Astrocyte (in vitro differentiated cells and primary cell): ENCODE results near the gene SMLR1. TPM values are rescaled to one million over a fixed set of nuclear protein-coding genes. Genes with fewer than 3 reads are reported as not detected.

Experiments used
- DNase-seq: peaks from one replicate; pipeline ENCODE4 v3.0.0-alpha.2; 2010; ENCODE audit warnings: low read depth
- FAIRE-seq: peaks from 2 replicates; lab custom pipeline; 2011; peaks lifted over from hg19 to GRCh38; lab: Jason Lieb, UNC
- H2AFZ ChIP-seq: 2 replicates; pipeline ENCODE4 v1.6.0; 2012; ENCODE audit warnings: low read depth, low read length, inconsistent platforms
- H3K27ac ChIP-seq: 2 replicates; pipeline ENCODE4 v1.5.1; 2011; ENCODE audit warnings: low read depth, low read length, inconsistent platforms
- H3K27me3 ChIP-seq: 2 replicates; pipeline ENCODE4 v1.6.0; 2011; ENCODE audit warnings: low read length, inconsistent platforms; ENCODE audit not compliant: insufficient read depth
- H3K36me3 ChIP-seq: 2 replicates; pipeline ENCODE4 v1.5.1; 2011; ENCODE audit warnings: low read length, inconsistent platforms; ENCODE audit not compliant: insufficient read depth
- H3K4me1 ChIP-seq: 2 replicates; pipeline ENCODE4 v1.5.1; 2011; ENCODE audit warnings: low read length, inconsistent platforms; ENCODE audit not compliant: insufficient read depth
- H3K4me2 ChIP-seq: 2 replicates; pipeline ENCODE4 v1.6.0; 2012; ENCODE audit warnings: low read length, inconsistent platforms
- H3K4me3 ChIP-seq: 2 replicates; pipeline ENCODE4 v1.5.1; 2011; ENCODE audit warnings: low read depth, mild to moderate bottlenecking, low read length, inconsistent platforms; ENCODE audit not compliant: insufficient read depth
- H3K79me2 ChIP-seq: 2 replicates; pipeline ENCODE4 v1.6.0; 2012; ENCODE audit warnings: mild to moderate bottlenecking, low read length, inconsistent platforms; ENCODE audit not compliant: insufficient read depth
- H3K9ac ChIP-seq: 2 replicates; pipeline ENCODE4 v1.6.0; 2012; ENCODE audit warnings: mild to moderate bottlenecking, low read length, inconsistent platforms
- H3K9me3 ChIP-seq: 2 replicates; pipeline ENCODE4 v1.5.1; 2012; ENCODE audit warnings: low read depth, mild to moderate bottlenecking, low read length, inconsistent platforms; ENCODE audit not compliant: insufficient read depth
- H4K20me1 ChIP-seq: 2 replicates; pipeline ENCODE4 v1.6.0; 2012; ENCODE audit warnings: low read length, inconsistent platforms; ENCODE audit not compliant: insufficient read depth
- H3K27ac Mint-ChIP-seq: one replicate; pipeline ENCODE4 v1.8.0; 2021; ENCODE audit warnings: mild to moderate bottlenecking, mixed read lengths; ENCODE audit not compliant: unreplicated experiment
- H3K27me3 Mint-ChIP-seq: one replicate; pipeline ENCODE4 v1.8.0; 2021; ENCODE audit warnings: low read depth, mixed read lengths; ENCODE audit not compliant: unreplicated experiment
- H3K36me3 Mint-ChIP-seq: one replicate; pipeline ENCODE4 v1.8.0; 2021; ENCODE audit warnings: low read depth, mixed read lengths; ENCODE audit not compliant: unreplicated experiment
- H3K4me1 Mint-ChIP-seq: one replicate; pipeline ENCODE4 v1.8.0; 2021; ENCODE audit warnings: low read depth, mixed read lengths; ENCODE audit not compliant: unreplicated experiment
- H3K4me3 Mint-ChIP-seq: one replicate; pipeline ENCODE4 v1.8.0; 2021; ENCODE audit warnings: mild to moderate bottlenecking, moderate library complexity, mixed read lengths; ENCODE audit not compliant: unreplicated experiment
- H3K9me3 Mint-ChIP-seq: one replicate; pipeline ENCODE4 v1.8.0; 2021; ENCODE audit warnings: mild to moderate bottlenecking, mixed read lengths; ENCODE audit not compliant: unreplicated experiment
- CTCF ChIP-seq: IDR thresholded peaks from 2 replicates; pipeline ENCODE4 v1.5.1; 2011; ENCODE audit warnings: low read depth, mild to moderate bottlenecking, inconsistent platforms, low read length, moderate library complexity; ENCODE audit not compliant: insufficient read depth
- EZH2 ChIP-seq: IDR thresholded peaks from 2 replicates; pipeline ENCODE4 v1.6.1; 2012; ENCODE audit warnings: mild to moderate bottlenecking, low read length, inconsistent platforms; ENCODE audit not compliant: insufficient read depth
- total RNA-seq: library from RNA; stranded (reverse); gene quantifications from 2 replicates; pipeline ENCODE4 v1.2.1, GENCODE V29; 2021

SMLR1 gene
- total RNA-seq, 1 donor from 2014 or later: not detected

GRCh38 chr6:130837067-130837466 is 9.9 kb downstream of the SMLR1 start:
- no peak for DNase-seq
- no peak overlapping the region for H3K27ac Mint-ChIP-seq
- no peaks in the 10 kb centered on the region for H3K27me3 ChIP-seq
- H3K4me1 Mint-ChIP-seq: peaks cover 3% of the 10 kb centered on the region
- no peaks in the 10 kb centered on the region for H3K36me3 ChIP-seq
- H4K20me1 ChIP-seq: no peaks in the 10 kb centered on the region
- FAIRE-seq: no peak
- no peaks in the 10 kb centered on the region for H3K27me3 Mint-ChIP-seq
- no peaks in the 10 kb centered on the region for H3K79me2 ChIP-seq
- no peak overlapping the region for H2AFZ ChIP-seq
- no peak overlapping the region for H3K27ac ChIP-seq
- H3K4me3 Mint-ChIP-seq: no peak overlapping the region
- no peaks in the 10 kb centered on the region for H3K9me3 Mint-ChIP-seq
- no peaks in the 10 kb centered on the region for H3K4me1 ChIP-seq
- no peak overlapping the region for H3K9ac ChIP-seq
- TF ChIP-seq CTCF: no peak
- peaks cover 3% of the 10 kb centered on the region for H3K36me3 Mint-ChIP-seq
- no peaks in the 10 kb centered on the region for H3K9me3 ChIP-seq
- no peak overlapping the region for H3K4me2 ChIP-seq
- no peak overlapping the region for H3K4me3 ChIP-seq

GRCh38 chr6:130838250-130838860 is 11.1 kb downstream of the SMLR1 start:
- DNase-seq (no peak), FAIRE-seq (no peak)
- no peak overlapping the region for H3K9ac ChIP-seq
- Mint-ChIP-seq H3K36me3 (peaks cover 3% of the 10 kb centered on the region), H3K27me3 (no peaks in the 10 kb centered on the region), H3K4me3 (no peak overlapping the region), H3K9me3 (no peaks in the 10 kb centered on the region), H3K4me1 (peaks cover 3% of the 10 kb centered on the region), H3K27ac (no peak overlapping the region)
- H3K4me1 ChIP-seq: no peaks in the 10 kb centered on the region
- no peak overlapping the region for H2AFZ ChIP-seq
- H3K9me3 ChIP-seq: no peaks in the 10 kb centered on the region
- no peak overlapping the region for H3K27ac ChIP-seq
- H3K27me3 ChIP-seq: no peaks in the 10 kb centered on the region
- H3K4me2 ChIP-seq: no peak overlapping the region
- H3K79me2 ChIP-seq: no peaks in the 10 kb centered on the region
- no peaks in the 10 kb centered on the region for H3K36me3 ChIP-seq
- H3K4me3 ChIP-seq: no peak overlapping the region
- TF ChIP-seq EZH2 (no peak), CTCF (no peak)
- no peaks in the 10 kb centered on the region for H4K20me1 ChIP-seq

GRCh38 chr6:130838951-130839350 is 11.7 kb downstream of the SMLR1 start:
- Mint-ChIP-seq H3K4me3 (no peak overlapping the region), H3K36me3 (peaks cover 3% of the 10 kb centered on the region), H3K9me3 (no peaks in the 10 kb centered on the region), H3K4me1 (peaks cover 3% of the 10 kb centered on the region), H3K27ac (no peak overlapping the region), H3K27me3 (no peaks in the 10 kb centered on the region)
- Histone ChIP-seq H3K9ac (no peak overlapping the region), H3K4me1 (no peaks in the 10 kb centered on the region), H3K4me3 (no peak overlapping the region), H3K4me2 (no peak overlapping the region), H3K9me3 (no peaks in the 10 kb centered on the region), H2AFZ (no peak overlapping the region), H3K79me2 (no peaks in the 10 kb centered on the region), H4K20me1 (no peaks in the 10 kb centered on the region), H3K27ac (no peak overlapping the region), H3K36me3 (no peaks in the 10 kb centered on the region), H3K27me3 (no peaks in the 10 kb centered on the region)
- FAIRE-seq: no peak
- DNase-seq: no peak
- TF ChIP-seq EZH2: no peak
- TF ChIP-seq CTCF: no peak
